Left cardiac atrium (tissue), 2 donors: ENCODE data around the gene NDUFC2. TPM values are rescaled to one million over a fixed set of nuclear protein-coding genes. Genes with fewer than 3 reads are reported as not detected.

Experiments
- total RNA-seq, 2 donors: library from RNA; stranded (reverse); fragmentation: NEBNext Ultra II Directional; extraction: Animal tissue kit (Norgen Biotek cat#: 25700); gene quantifications; one replicate each; pipeline ENCODE4 v1.2.1, GENCODE V29; 2021
- donor health status: DM: no; HTN: yes; CAD: no; lungs with severe emphysema.
- donor health status: DM: yes; HTN: yes; CAD: no.

The NDUFC2 gene
- total RNA-seq, 2 donors from 2014 or later, result 276 to 291 TPM

Other genes starting within 250 kb of the NDUFC2 start
- gene INTS4, start 85.2 kb downstream of the NDUFC2 start, total RNA-seq, result 10 to 100 TPM; 15.9 to 17.7 TPM
- 1 to 10 TPM in 1 of 2 donors, under 1 TPM in 1; 0.94 to 1.3 TPM for gene KCTD14, start 56.6 kb downstream of the NDUFC2 start, total RNA-seq
- gene THRSP, start 16.0 kb downstream of the NDUFC2 start, total RNA-seq, result 10 to 100 TPM; 34.6 to 88.4 TPM
- 10 to 100 TPM; 21.1 to 25.2 TPM for gene ALG8, start 59.8 kb upstream of the NDUFC2 start, total RNA-seq
- 1 to 10 TPM; 6.4 to 6.8 TPM for gene KCTD21, start 108.8 kb upstream of the NDUFC2 start, total RNA-seq
- 10 to 100 TPM in 1 of 2 donors, 1 to 10 TPM in 1; 6.5 to 10.6 TPM for gene USP35, start 109.1 kb upstream of the NDUFC2 start, total RNA-seq